IgD-negative memory B cell (primary cell): ENCODE measurements around the gene ZNRF1. TPM values are rescaled to one million over a fixed set of nuclear protein-coding genes. Genes with fewer than 3 reads are reported as not detected.

Source experiments
- H3K27ac Mint-ChIP-seq, 3 donors: one replicate each; pipeline ENCODE4 v1.8.0; 2020 to 2022; ENCODE audit warnings: mild to moderate bottlenecking in 3 of 3, mixed read lengths in 3 of 3, moderate library complexity in 1 of 3
- H3K27me3 Mint-ChIP-seq: one replicate; pipeline ENCODE4 v1.8.0; 2021; ENCODE audit warnings: mixed read lengths
- H3K36me3 Mint-ChIP-seq: one replicate; pipeline ENCODE4 v1.8.0; 2020; ENCODE audit warnings: mild to moderate bottlenecking, mixed read lengths
- H3K4me1 Mint-ChIP-seq, 3 donors: one replicate each; pipeline ENCODE4 v1.8.0; 2020 to 2022; ENCODE audit warnings: mixed read lengths in 3 of 3, mild to moderate bottlenecking in 1 of 3
- H3K4me3 Mint-ChIP-seq, 4 donors: one replicate each; pipeline ENCODE4 v1.8.0; 2020 to 2022; ENCODE audit warnings: mild to moderate bottlenecking in 4 of 4, mixed read lengths in 4 of 4, moderate library complexity in 3 of 4
- H3K9me3 Mint-ChIP-seq, 3 donors: one replicate each; pipeline ENCODE4 v1.8.0; 2020 to 2021; ENCODE audit warnings: mixed read lengths in 3 of 3, mild to moderate bottlenecking in 1 of 3
- polyA plus RNA-seq: library from polyadenylated mRNA; unstranded; fragments of 300-500 nt; fragmentation: Illumina TruSeq; gene quantifications from one replicate; pipeline ENCODE4 v1.2.3, GENCODE V29; 2021

The ZNRF1 gene
- polyA plus RNA-seq, 1 donor from 2014 or later: not detected

DNA sequence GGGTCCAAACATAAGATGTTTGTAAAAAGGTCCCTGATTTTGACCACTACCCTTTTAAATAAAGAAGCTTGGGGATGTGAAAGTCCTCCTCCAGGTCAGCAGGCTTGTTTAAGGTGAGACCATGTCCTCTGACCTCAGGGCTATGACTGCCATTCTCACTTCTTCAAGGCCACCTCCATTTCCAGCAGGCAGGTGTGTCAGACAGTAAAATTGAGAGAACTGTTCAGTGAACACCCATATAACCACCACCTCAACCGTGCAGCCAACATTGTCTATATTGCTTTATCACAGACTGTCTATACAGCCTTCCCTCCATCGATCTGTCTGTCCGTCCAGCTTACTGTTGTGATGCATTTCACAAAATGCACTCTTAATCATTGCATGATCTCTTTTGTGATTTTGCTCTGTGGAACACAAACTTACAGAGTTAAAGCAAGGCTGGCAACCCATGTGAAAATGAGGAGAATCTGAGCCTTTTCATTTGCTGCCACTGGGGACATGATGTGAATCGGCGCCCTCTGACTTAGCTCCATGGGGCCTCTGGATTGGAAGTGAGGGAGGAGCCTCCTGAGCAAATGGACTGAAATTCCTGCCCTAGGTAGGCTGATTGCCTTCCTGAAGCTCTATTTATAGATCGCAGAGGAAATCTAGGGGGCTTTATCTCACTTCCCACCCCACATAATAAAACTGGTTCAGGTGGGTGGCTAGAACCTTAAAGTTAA, 53.8 kb downstream of the ZNRF1 start:
- H3K4me1 Mint-ChIP-seq: no peaks in the 10 kb centered on the region

DNA sequence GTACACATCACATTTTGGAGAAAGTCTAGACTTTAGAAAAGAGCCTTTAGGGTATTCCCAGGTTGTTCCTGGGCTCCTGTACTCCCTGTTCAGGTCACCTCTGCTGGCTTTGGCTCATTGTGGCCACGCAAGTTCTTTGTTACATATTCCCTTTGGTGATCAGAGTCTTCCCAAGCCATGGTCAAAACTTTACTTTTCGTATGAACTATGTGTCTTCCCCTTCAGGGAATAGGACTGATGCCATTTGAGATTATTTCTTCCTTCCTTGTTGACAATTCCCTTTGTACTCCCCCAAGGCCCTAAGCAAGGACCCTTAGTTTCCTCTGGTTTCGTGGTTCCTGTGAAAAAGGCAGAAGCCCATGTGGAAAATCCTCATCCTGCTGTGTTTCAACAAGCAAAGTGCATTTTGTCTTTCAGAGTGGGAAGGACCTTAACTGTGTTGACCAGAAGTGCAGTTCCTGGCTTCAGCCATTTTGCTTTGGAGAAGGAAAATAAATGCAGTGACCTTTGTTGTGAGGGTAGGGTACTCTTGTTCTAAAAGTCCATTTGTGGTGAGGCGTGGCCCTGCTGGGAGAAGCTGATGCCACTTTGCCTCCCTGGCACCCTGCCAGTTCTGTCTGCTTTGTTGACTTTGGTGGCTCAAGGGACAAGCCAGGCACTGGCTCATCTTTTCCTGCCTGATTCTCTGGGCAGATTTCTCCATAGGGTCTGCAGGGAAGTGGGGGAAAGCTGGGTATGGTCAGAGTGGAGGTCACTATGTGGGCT, 55.1 kb downstream of the ZNRF1 start:
- H3K4me3 Mint-ChIP-seq: peak overlapping the region in 1 of 4 donors; percentile 82
- H3K27ac Mint-ChIP-seq: no peak overlapping the region
- H3K4me1 Mint-ChIP-seq: no peaks in the 10 kb centered on the region
- H3K36me3 Mint-ChIP-seq: no peaks in the 10 kb centered on the region
- no peaks in the 10 kb centered on the region for H3K27me3 Mint-ChIP-seq
- no peaks in the 10 kb centered on the region for H3K9me3 Mint-ChIP-seq

More for the DNA sequence above, 53.8 kb downstream of the ZNRF1 start:
- Mint-ChIP-seq H3K27me3 (no peaks in the 10 kb centered on the region), H3K27ac (no peak overlapping the region), H3K36me3 (no peaks in the 10 kb centered on the region), H3K4me3 (no peak overlapping the region), H3K9me3 (no peaks in the 10 kb centered on the region)

DNA sequence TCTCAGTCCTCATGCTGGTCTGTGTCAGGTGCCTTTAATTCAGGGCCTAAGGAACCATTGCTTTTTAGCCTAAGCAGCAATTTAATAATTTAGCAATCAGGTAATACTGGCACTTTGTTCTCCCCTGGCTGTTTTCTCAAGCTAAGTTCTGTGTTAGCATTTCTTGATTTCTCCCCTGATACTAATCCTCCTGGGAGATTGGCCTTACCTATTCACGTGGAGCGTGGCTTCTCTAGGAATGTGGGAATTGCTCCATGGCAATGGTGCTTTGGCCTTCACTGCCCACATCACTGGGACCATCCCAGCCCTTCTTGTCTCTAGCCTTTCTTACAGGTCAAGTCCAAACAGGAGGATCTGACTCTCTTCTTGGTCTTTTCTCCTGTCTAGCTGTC, 55.7 kb downstream of the ZNRF1 start:
- Mint-ChIP-seq H3K4me3 (no peak overlapping the region), H3K27me3 (no peaks in the 10 kb centered on the region), H3K9me3 (no peaks in the 10 kb centered on the region), H3K27ac (no peak overlapping the region), H3K4me1 (no peaks in the 10 kb centered on the region), H3K36me3 (no peaks in the 10 kb centered on the region)

DNA sequence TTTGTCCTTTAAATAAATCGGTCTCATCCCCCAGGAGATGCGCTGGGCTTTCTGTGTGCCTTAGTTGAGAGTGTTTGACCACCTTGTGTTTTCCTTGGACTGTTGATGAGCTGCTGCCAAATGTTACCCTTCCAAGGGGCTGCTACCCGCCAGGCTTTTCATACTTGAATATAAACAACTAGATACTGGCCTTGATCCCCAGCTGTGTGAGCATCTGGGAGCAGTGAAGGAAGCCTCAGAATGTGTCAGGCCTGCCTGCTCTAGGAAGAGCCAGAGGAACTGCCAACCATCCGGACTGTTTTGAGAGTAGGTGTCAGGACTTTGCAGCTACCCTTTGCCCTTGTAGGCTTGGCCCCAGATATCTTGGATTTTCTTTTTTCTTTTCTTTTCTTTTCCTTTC, 60.0 kb downstream of the ZNRF1 start:
- H3K9me3 Mint-ChIP-seq: no peaks in the 10 kb centered on the region
- H3K36me3 Mint-ChIP-seq: no peaks in the 10 kb centered on the region
- H3K27ac Mint-ChIP-seq: no peak overlapping the region
- no peak overlapping the region for H3K4me3 Mint-ChIP-seq
- no peaks in the 10 kb centered on the region for H3K4me1 Mint-ChIP-seq
- H3K27me3 Mint-ChIP-seq: peaks cover 4% of the 10 kb centered on the region

DNA sequence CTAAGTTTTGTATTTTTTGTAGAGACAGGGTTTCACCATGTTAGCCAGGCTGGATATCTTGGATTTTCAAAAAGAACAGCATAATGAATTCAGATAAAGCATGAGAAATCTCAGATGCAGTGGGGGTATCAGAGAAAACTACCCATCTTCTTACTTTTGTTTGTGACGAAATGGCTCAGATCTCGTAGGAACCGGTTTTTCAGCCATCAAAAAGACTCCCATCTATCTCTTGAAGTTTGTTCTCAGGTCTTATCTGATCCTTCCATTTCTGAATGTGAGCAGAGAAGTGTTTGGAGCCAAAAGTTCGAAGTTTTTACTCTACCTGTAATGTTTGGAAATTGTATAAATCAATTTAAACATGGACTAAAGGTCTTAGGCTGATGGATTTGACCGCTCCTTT, 60.6 kb downstream of the ZNRF1 start:
- no peaks in the 10 kb centered on the region for H3K36me3 Mint-ChIP-seq
- H3K27me3 Mint-ChIP-seq: peaks cover 5% of the 10 kb centered on the region
- H3K27ac Mint-ChIP-seq: no peak overlapping the region
- H3K9me3 Mint-ChIP-seq: no peaks in the 10 kb centered on the region
- H3K4me3 Mint-ChIP-seq: no peak overlapping the region
- H3K4me1 Mint-ChIP-seq: no peaks in the 10 kb centered on the region

DNA sequence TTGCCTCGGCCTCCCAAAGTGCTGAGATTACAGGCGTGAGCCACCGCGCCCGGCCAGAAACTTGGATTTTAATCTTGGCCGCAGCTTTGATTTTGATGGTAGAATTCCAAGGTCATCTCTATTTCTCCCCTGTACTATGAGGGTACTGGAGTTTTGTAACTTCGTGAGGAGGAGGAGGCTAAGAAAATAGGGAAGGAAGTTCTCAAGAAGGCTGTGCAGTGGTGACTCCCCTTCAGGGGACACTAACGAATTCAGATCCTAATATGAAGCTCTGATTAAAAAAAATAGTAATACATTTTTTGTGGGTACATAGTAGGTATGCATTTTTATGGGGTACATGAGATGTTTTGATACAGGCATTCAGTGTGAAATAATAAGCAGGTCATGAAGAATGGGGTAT, 61.9 kb downstream of the ZNRF1 start:
- peaks cover 0 to 4% (median 0%) of the 10 kb centered on the region in 3 donors for H3K4me1 Mint-ChIP-seq
- peaks cover 11% of the 10 kb centered on the region for H3K27me3 Mint-ChIP-seq
- H3K4me3 Mint-ChIP-seq: no peak overlapping the region
- H3K27ac Mint-ChIP-seq: no peak overlapping the region
- no peaks in the 10 kb centered on the region for H3K9me3 Mint-ChIP-seq
- no peaks in the 10 kb centered on the region for H3K36me3 Mint-ChIP-seq

DNA sequence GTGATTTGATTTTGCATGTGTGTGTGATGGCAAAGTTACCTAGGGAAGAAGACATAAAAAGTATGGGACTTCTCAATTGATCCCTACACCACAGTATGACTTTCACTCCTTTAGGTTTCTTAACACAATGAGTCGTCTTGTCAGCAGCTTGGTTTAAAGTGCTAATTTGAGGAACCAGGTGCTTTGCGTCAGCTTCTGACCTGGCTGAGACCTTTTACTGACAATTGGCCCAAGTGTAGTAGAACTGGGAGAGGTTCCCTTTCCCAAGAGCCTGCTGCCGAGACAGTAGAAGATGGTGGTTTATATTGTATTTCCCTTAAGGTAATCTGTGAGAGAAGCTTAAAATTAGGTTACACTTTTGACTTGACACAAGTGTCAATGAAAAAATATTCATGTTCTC, 62.8 kb downstream of the ZNRF1 start:
- Mint-ChIP-seq H3K9me3 (no peaks in the 10 kb centered on the region), H3K4me3 (no peak overlapping the region), H3K4me1 (peaks cover 0 to 4% (median 0%) of the 10 kb centered on the region in 3 donors), H3K36me3 (no peaks in the 10 kb centered on the region), H3K27me3 (peaks cover 16% of the 10 kb centered on the region), H3K27ac (no peak overlapping the region)

DNA sequence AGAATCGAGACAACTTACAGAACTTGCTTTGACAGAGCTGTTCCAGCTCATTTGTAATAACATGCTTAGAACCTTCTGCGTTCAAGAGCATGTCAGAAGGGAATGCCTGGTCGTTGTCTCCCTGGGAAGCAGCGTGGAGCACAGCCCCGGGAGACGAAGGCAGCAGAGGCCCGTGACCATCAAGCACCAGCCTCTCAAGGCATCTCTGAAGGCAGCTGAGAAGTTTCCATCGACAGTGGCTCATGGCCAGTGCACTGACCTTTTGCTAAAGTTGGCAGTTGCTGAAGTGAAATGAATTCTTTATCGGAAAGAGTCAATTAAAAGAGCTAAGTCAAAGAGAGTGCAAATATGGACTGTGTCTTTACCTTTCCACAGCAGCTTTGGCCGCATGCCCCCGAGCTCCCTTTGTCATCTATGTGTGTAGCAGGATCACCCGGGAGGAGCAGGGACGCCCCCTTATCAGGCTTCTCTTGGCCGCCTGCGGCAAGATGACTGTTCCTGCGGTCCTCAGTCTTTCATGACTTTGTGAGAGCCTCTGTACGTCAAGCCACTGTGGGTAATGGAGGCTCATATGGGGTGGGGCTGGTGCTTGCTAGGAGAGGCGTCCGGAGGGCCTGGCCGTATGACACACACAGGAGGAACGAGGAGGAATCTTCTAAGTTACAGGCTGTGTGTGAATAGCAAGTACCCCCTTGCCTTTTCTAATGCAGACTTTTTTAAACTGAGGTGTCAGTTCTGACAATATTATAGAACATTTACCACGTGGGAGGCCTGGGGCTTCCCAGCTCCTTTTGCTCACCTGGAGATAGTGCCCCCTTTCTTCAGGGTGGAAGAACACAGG, 63.5 kb downstream of the ZNRF1 start:
- peaks cover 0 to 4% (median 0%) of the 10 kb centered on the region in 3 donors for H3K4me1 Mint-ChIP-seq

DNA sequence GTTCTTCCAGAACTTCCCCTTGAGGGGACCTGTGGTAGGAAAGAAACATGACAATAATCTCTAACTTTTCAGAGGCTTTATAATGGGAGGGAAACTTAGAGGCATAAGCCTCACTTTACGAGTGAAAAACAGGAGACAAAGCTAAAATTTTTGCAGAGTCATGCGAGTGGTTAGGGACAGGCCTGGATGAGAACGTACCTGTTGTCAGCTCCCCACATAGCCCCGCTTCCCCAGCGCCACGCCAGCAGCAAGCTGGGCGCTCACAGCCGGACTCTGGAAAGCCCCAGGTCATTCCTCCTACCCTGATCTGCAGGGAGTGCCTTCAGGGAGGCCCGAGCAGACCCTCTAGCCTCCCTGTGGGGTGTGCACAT, 64.1 kb downstream of the ZNRF1 start:
- no peak overlapping the region for H3K27ac Mint-ChIP-seq
- no peaks in the 10 kb centered on the region for H3K36me3 Mint-ChIP-seq
- H3K27me3 Mint-ChIP-seq: peaks cover 22% of the 10 kb centered on the region
- no peak overlapping the region for H3K4me3 Mint-ChIP-seq
- H3K4me1 Mint-ChIP-seq: peaks cover 0 to 4% (median 0%) of the 10 kb centered on the region in 3 donors
- H3K9me3 Mint-ChIP-seq: no peaks in the 10 kb centered on the region

More for the DNA sequence above, 63.5 kb downstream of the ZNRF1 start:
- Mint-ChIP-seq H3K27ac (no peak overlapping the region), H3K4me3 (no peak overlapping the region), H3K36me3 (no peaks in the 10 kb centered on the region), H3K27me3 (peaks cover 20% of the 10 kb centered on the region), H3K9me3 (no peaks in the 10 kb centered on the region)

DNA sequence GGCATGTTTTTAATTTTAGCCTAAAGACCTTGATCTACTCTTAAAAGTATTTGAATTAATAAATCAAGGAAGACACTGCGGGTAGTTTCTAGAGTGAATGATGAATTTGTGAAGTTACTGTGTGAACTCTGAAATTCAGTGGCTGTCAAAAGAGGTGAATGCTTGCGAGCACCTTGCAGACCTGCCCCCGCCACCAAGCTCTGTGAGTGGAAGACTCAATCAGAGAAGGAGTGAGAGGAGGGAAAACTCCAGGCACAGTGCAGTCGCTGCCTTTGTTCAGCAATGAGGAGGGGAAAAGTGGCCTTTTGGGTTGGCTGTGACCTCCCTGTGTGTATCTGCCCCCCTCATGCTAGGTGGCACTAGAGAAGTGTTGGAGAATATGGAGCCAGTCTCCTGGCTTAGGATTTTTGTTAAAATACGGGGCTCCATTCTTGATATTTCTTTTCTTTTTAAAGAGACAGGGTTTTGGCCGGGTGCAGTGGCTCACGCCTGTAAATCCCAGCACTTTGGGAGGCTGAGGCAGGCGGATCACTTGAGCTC, 64.8 kb downstream of the ZNRF1 start:
- H3K9me3 Mint-ChIP-seq: no peaks in the 10 kb centered on the region
- peak overlapping the region in 1 of 4 donors; percentile 47 for H3K4me3 Mint-ChIP-seq
- peaks cover 0 to 4% (median 0%) of the 10 kb centered on the region in 3 donors for H3K4me1 Mint-ChIP-seq
- no peaks in the 10 kb centered on the region for H3K36me3 Mint-ChIP-seq
- peaks cover 22% of the 10 kb centered on the region for H3K27me3 Mint-ChIP-seq
- no peak overlapping the region for H3K27ac Mint-ChIP-seq

DNA sequence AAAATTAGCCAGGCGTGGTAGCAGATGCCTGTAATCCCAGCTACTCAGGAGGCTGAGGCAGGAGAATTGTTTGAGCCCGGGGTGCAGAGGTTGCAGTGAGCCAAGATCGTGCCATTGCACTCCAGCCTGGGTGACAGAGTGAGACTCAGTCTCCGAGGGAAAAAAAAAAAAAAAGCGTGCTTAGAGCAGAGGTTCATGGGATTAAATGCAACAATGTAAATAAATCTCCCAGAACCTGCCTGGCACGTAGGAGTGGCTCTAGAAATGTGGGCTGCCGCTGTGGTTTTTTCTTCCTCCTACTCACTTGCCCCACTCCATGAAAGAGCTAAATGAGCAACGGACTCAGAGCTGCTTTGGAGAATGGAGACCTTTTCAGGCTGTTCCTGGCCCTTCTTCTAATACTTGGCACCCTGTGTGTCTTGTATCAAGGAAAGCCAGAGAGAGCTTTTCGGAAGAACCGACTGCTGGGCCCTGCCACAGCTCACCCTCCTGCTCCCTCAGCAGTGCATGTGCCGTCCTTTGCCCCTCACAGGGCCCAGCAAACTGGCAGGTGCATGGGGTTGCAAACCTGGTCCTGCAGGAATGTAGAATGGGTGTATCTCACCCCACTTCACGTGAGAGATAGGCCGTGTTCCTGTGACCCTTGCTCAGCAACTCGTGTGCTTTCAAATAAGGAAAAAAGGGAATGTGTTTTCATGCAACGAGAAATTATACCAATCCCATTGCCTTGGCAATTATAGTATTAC, 65.8 kb downstream of the ZNRF1 start:
- peak overlapping the region in 1 of 4 donors; percentile 21 for H3K4me3 Mint-ChIP-seq
- no peak overlapping the region for H3K27ac Mint-ChIP-seq
- H3K4me1 Mint-ChIP-seq: peaks cover 0 to 4% (median 0%) of the 10 kb centered on the region in 3 donors
- H3K27me3 Mint-ChIP-seq: peaks cover 22% of the 10 kb centered on the region
- no peaks in the 10 kb centered on the region for H3K36me3 Mint-ChIP-seq
- H3K9me3 Mint-ChIP-seq: no peaks in the 10 kb centered on the region

DNA sequence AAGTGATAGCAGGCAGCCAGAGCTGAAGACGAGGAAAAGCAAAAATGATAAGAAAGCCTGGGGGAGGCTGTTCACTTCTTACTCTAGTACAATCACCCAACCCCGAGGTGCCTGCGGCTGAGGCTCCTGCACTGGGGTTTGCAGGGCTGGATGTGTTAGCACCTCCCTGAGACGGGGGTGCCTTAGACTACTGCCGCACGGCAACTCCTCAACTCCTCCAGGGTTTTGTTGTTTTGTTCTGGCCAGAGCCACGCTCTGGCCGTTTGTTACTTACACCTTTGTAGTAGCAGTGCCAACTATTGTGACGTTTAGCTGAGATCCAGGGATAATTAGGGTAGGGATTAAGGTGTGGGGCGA, 66.3 kb downstream of the ZNRF1 start:
- Mint-ChIP-seq H3K4me1 (peaks cover 0 to 4% (median 0%) of the 10 kb centered on the region in 3 donors), H3K9me3 (no peaks in the 10 kb centered on the region), H3K36me3 (no peaks in the 10 kb centered on the region), H3K27me3 (peaks cover 22% of the 10 kb centered on the region), H3K4me3 (no peak overlapping the region), H3K27ac (no peak overlapping the region)

DNA sequence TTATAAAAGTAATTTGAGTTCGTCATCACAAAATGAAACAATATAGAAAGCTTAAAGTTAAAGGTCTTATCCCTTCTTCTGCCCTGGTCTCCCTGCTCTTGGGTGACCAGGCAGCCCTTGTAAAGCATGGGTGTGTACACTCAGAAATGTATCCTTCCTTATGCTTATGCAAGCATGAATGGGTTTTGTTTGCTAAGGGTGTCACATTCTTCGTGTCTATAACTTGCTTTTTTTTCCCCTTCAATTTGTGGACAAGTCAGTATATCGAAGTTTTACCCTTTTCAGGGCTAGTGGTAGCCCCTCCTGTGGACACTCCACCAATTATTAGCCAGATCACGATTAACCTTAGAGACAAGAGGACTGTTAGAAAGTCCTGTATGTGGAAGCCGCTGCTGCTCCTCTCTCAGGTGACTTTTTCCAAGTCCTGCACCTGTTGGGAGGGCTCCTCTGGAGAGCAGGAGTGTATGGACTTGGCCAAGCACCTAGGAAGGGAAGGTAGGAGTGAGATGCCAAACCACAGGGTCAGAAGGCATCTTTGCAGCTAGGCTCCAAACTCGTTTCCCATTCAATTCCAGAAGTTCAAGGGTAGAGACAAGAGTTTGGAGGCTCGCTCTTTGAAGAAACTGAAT, 66.8 kb downstream of the ZNRF1 start:
- H3K4me1 Mint-ChIP-seq: peaks cover 0 to 4% (median 0%) of the 10 kb centered on the region in 3 donors
- no peak overlapping the region for H3K4me3 Mint-ChIP-seq
- no peak overlapping the region for H3K27ac Mint-ChIP-seq
- H3K36me3 Mint-ChIP-seq: no peaks in the 10 kb centered on the region
- H3K9me3 Mint-ChIP-seq: no peaks in the 10 kb centered on the region
- peaks cover 24% of the 10 kb centered on the region for H3K27me3 Mint-ChIP-seq

DNA sequence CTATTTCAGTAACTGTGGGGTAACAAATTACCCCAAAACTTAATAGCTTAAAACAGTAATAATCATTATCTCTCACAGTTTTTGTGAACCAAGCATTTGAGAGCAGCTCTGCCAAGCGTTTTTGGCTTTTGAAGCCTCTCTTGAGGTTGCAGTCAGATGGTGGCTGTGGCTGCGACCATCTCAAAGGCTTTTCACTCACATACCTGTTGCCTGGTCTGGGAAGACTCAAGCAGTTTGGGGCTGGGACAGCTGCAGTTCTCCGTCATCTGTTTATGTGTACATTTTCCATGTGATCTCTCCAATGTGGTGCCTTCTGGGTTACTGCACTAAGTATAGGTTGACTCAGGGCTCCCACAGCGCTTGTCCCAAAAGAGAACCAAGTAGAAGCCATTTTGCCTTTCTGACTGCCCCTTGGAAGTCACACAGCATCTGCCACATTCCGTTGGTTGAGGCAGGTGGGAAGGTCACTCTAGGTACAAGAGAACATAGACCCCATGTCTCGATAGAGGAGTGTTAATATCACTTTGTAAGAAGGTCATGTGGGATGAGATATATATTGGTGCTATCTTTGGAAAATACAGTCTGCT, 68.1 kb downstream of the ZNRF1 start:
- Mint-ChIP-seq H3K4me1 (peaks cover 0 to 4% (median 0%) of the 10 kb centered on the region in 3 donors), H3K36me3 (no peaks in the 10 kb centered on the region), H3K4me3 (no peak overlapping the region), H3K27me3 (peaks cover 22% of the 10 kb centered on the region), H3K9me3 (no peaks in the 10 kb centered on the region), H3K27ac (no peak overlapping the region)
